ENCODE measurements around the gene FREM3. TPM values are rescaled to one million over a fixed set of nuclear protein-coding genes. Genes with fewer than 3 reads are reported as not detected.
"Not testable (repeated sequence)": the region's sequence is repeated elsewhere in the genome, so short reads cannot be mapped to it uniquely, and the experiment has no call there.

Gene FREM3
- polyA plus RNA-seq, 2 of the 4 experiments (the other 2 are of a cell fraction): not detected

- CTCF ChIA-PET: no interaction called here
Observed at GRCh38 chr4:143692241-143692640, 8.2 kb downstream of the FREM3 start.

GRCh38 chr4:143679434-143679833 lies 21.0 kb downstream of the FREM3 start:
- no peak overlapping the region for H3K4me3 ChIP-seq
- H3K4me1 ChIP-seq: no peaks in the 10 kb centered on the region
- CTCF ChIA-PET: no interaction called here
- TF ChIP-seq MYC (IDR thresholded peaks at IDR 0.05; ENCODE audit: borderline replicate concordance, low read length): no peak
- no peak for TF ChIP-seq MAX (IDR thresholded peaks at IDR 0.05)
- TF ChIP-seq POLR2A (IDR thresholded peaks at IDR 0.05; ENCODE audit: low read length): no peak
- no peak for TF ChIP-seq ZC3H11A (IDR thresholded peaks at IDR 0.05)
- TF ChIP-seq CBX8 (IDR thresholded peaks at IDR 0.05): no peak
- no peak for TF ChIP-seq TFCP2L1 (CRISPR knock-in tag; IDR thresholded peaks at IDR 0.05)
- no peak for TF ChIP-seq ZSCAN20 (CRISPR knock-in tag; IDR thresholded peaks at IDR 0.05)
- 2% methylated on average over 2 of the region's 2 CpGs for WGBS (ENCODE audit: missing lambda C conversion rate)
- FAIRE-seq (no peak), ATAC-seq (no peak), DNase-seq (ENCODE audit: low read depth in 1 of 2, low spot score in 1 of 2) (no peak)
- H3K27ac ChIP-seq: no peak overlapping the region
- no peaks in the 10 kb centered on the region for H3K9me3 ChIP-seq
- POLR2A ChIA-PET: no interaction called here
- no peak overlapping the region for H3K4me2 ChIP-seq

More at GRCh38 chr4:143692241-143692640, 8.2 kb downstream of the FREM3 start:
- POLR2A ChIA-PET: no interaction called here
- Histone ChIP-seq H3K4me3 (no peak overlapping the region), H3K4me2 (no peak overlapping the region), H3K27ac (no peak overlapping the region), H3K9me3 (no peaks in the 10 kb centered on the region), H3K4me1 (no peaks in the 10 kb centered on the region)
- no peak for TF ChIP-seq ESRRA (IDR thresholded peaks at IDR 0.05; ENCODE audit: borderline replicate concordance, low read length)
- TF ChIP-seq TFCP2L1 (CRISPR knock-in tag; IDR thresholded peaks at IDR 0.05): no peak
- no peak for TF ChIP-seq CBX8 (IDR thresholded peaks at IDR 0.05)
- TF ChIP-seq RAD21 (conservative IDR thresholded peaks at IDR 0.05 in 1 of 2, IDR thresholded peaks at IDR 0.05 in 1 of 2): no peak
- no peak for TF ChIP-seq ATOH8 (CRISPR knock-in tag; IDR thresholded peaks at IDR 0.05; ENCODE audit: low read depth)
- TF ChIP-seq FOSL2 (IDR thresholded peaks at IDR 0.05): no peak
- TF ChIP-seq FOSL2 (CRISPR knock-in tag; IDR thresholded peaks at IDR 0.05): no peak
- no peak for ATAC-seq
- 0% methylated on average over 1 of the region's 1 CpG for WGBS (ENCODE audit: missing lambda C conversion rate)
- no peak for FAIRE-seq
- no peak for DNase-seq (ENCODE audit: low read depth in 1 of 2, low spot score in 1 of 2)

- H3K27ac ChIP-seq; POLR2A ChIA-PET; H3K4me3 ChIP-seq; CTCF ChIA-PET; DNase-seq (ENCODE audit: low read depth in 1 of 2, low spot score in 1 of 2); H3K4me2 ChIP-seq; H3K4me1 ChIP-seq; FAIRE-seq; H3K9me3 ChIP-seq; ATAC-seq: not testable (repeated sequence)
- WGBS (ENCODE audit: missing lambda C conversion rate): 49% methylated on average over 5 of the region's 9 CpGs
Observed at GRCh38 chr4:143673629-143674028, 26.8 kb downstream of the FREM3 start.

- WGBS (ENCODE audit: missing lambda C conversion rate): 32% methylated on average over 9 of the region's 9 CpGs
- no peak overlapping the region for H3K27ac ChIP-seq
- no peak for DNase-seq (ENCODE audit: low read depth in 1 of 2, low spot score in 1 of 2)
- no peak for ATAC-seq
- no peaks in the 10 kb centered on the region for H3K4me1 ChIP-seq
- no peak overlapping the region for H3K4me3 ChIP-seq
- no peak for FAIRE-seq
- ChIA-PET CTCF (no interaction called here), POLR2A (no interaction called here)
- TF ChIP-seq CBX8 (IDR thresholded peaks at IDR 0.05): no peak
- TF ChIP-seq SMC3 (IDR thresholded peaks at IDR 0.05): no peak
- TF ChIP-seq RNF2 (IDR thresholded peaks at IDR 0.05; ENCODE audit: borderline replicate concordance, low read depth): no peak
- no peak for TF ChIP-seq PBX3 (IDR thresholded peaks at IDR 0.05)
- TF ChIP-seq HEYL (CRISPR knock-in tag; IDR thresholded peaks at IDR 0.05): no peak
- TF ChIP-seq EHMT2 (IDR thresholded peaks at IDR 0.05; ENCODE audit: low read depth): no peak
- TF ChIP-seq ZNF302 (CRISPR knock-in tag; IDR thresholded peaks at IDR 0.05): no peak
- no peak for TF ChIP-seq SREBF2 (IDR thresholded peaks at IDR 0.05)
- TF ChIP-seq ATOH8 (CRISPR knock-in tag; IDR thresholded peaks at IDR 0.05; ENCODE audit: low read depth): no peak
- TF ChIP-seq FOXS1 (CRISPR knock-in tag; IDR thresholded peaks at IDR 0.05): no peak
- TF ChIP-seq CTCF (IDR thresholded peaks at IDR 0.05): no peak
- TF ChIP-seq MAX (IDR thresholded peaks at IDR 0.05): no peak
- TF ChIP-seq BCL3 (IDR thresholded peaks at IDR 0.05): no peak
- H3K9me3 ChIP-seq: no peaks in the 10 kb centered on the region
- H3K4me2 ChIP-seq: no peak overlapping the region
Observed at GRCh38 chr4:143668930-143669552, 31.4 kb downstream of the FREM3 start.
